HTR-8/SVneo (cell line): ENCODE results near the gene MAS1L.

Experiments used
- DNase-seq: peaks from one replicate; pipeline ENCODE4 v3.0.0; 2011; ENCODE audit warnings: low spot score, mixed read lengths; ENCODE audit not compliant: insufficient read length
- FAIRE-seq: peaks from 2 replicates; lab custom pipeline; 2011; peaks lifted over from hg19 to GRCh38; lab: Jason Lieb, UNC

MAS1L gene

GRCh38 chr6:29516108-29516507 is 28.4 kb upstream of the MAS1L start:
- DNase-seq: peak; percentile 59
- FAIRE-seq: peak; percentile 80

GRCh38 chr6:29510746-29511300 is 23.1 kb upstream of the MAS1L start:
- FAIRE-seq: no peak
- no peak for DNase-seq

GRCh38 chr6:29510202-29510601 is 22.4 kb upstream of the MAS1L start:
- peak; percentile 57 for DNase-seq

GRCh38 chr6:29509711-29510110 is 22.0 kb upstream of the MAS1L start:
- FAIRE-seq: no peak
- DNase-seq: no peak

More at GRCh38 chr6:29510202-29510601, 22.4 kb upstream of the MAS1L start:
- FAIRE-seq: no peak

GRCh38 chr6:29509239-29509638 is 21.5 kb upstream of the MAS1L start:
- peak; percentile 33 for FAIRE-seq
- no peak for DNase-seq

GRCh38 chr6:29507319-29507718 is 19.6 kb upstream of the MAS1L start:
- DNase-seq (no peak), FAIRE-seq (no peak)

GRCh38 chr6:29506446-29507067 is 18.8 kb upstream of the MAS1L start:
- FAIRE-seq: no peak

GRCh38 chr6:29505808-29506207 is 18.1 kb upstream of the MAS1L start:
- DNase-seq (no peak), FAIRE-seq (no peak)

More at GRCh38 chr6:29506446-29507067, 18.8 kb upstream of the MAS1L start:
- DNase-seq: no peak

GRCh38 chr6:29504961-29505360 is 17.2 kb upstream of the MAS1L start:
- DNase-seq (no peak), FAIRE-seq (no peak)

- FAIRE-seq: no peak
These were observed 14.8 kb upstream of the MAS1L start for GRCh38 chr6:29502597-29502996.

GRCh38 chr6:29502181-29502580 is 14.4 kb upstream of the MAS1L start:
- FAIRE-seq: no peak
- no peak for DNase-seq

More at GRCh38 chr6:29502597-29502996, 14.8 kb upstream of the MAS1L start:
- no peak for DNase-seq

- FAIRE-seq: no peak
These were observed 13.3 kb upstream of the MAS1L start for GRCh38 chr6:29501106-29501505.

GRCh38 chr6:29500594-29500993 is 12.8 kb upstream of the MAS1L start:
- FAIRE-seq: no peak
- no peak for DNase-seq

More at GRCh38 chr6:29501106-29501505, 13.3 kb upstream of the MAS1L start:
- DNase-seq: no peak

- DNase-seq (no peak), FAIRE-seq (no peak)
These were observed 11.9 kb upstream of the MAS1L start for GRCh38 chr6:29499704-29500103.

GRCh38 chr6:29496961-29497360 is 9.2 kb upstream of the MAS1L start:
- FAIRE-seq (no peak), DNase-seq (no peak)

- DNase-seq (no peak), FAIRE-seq (no peak)
These were observed 7.8 kb upstream of the MAS1L start for GRCh38 chr6:29495571-29495970.

- DNase-seq (no peak), FAIRE-seq (no peak)
These were observed 6.4 kb upstream of the MAS1L start for GRCh38 chr6:29494131-29494530.

- DNase-seq (no peak), FAIRE-seq (no peak)
These were observed 5.5 kb upstream of the MAS1L start for GRCh38 chr6:29493261-29493660.

- FAIRE-seq (no peak), DNase-seq (no peak)
These were observed 3.8 kb upstream of the MAS1L start for GRCh38 chr6:29491574-29491973.

- FAIRE-seq (no peak), DNase-seq (no peak)
These were observed 2.8 kb upstream of the MAS1L start for GRCh38 chr6:29490552-29490951.

GRCh38 chr6:29490055-29490454 is 2.3 kb upstream of the MAS1L start:
- DNase-seq: no peak
- no peak for FAIRE-seq

- DNase-seq (no peak), FAIRE-seq (no peak)
These were observed 1.5 kb upstream of the MAS1L start for GRCh38 chr6:29489286-29489685.
